GM21360 (cell line): ENCODE measurements around the gene IL10.

Experiments
- ATAC-seq: cut with Tn5 transposase; IDR thresholded peaks from one replicate; pipeline ENCODE4 v1.9.1; 2021; ENCODE audit warnings: mild to moderate bottlenecking, moderate library complexity; ENCODE audit not compliant: unreplicated experiment

The IL10 gene

DNA sequence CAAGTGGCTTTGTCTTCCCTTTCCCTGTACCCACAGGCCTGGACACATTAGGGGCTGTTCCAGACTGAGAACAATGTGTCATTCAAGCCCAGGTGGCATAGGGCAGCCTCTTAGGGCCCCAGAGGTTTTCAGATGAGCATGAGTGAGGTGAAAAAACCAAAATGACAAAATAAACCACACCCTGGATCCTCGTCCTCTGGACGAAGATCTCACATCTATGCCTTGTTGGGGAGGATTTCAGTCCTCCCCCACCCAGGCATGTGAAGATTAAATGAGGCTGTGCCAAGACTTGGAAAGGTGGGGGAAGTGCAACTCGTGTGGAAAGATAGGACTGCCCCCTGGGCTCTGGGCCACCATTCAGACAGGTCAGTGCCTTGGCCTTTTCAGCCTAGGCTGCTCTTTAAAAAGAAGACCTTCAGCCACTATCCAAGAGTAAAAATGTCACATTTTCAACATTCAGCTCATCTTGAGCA is 34.5 kb downstream of the IL10 start:
- no peak for ATAC-seq

DNA sequence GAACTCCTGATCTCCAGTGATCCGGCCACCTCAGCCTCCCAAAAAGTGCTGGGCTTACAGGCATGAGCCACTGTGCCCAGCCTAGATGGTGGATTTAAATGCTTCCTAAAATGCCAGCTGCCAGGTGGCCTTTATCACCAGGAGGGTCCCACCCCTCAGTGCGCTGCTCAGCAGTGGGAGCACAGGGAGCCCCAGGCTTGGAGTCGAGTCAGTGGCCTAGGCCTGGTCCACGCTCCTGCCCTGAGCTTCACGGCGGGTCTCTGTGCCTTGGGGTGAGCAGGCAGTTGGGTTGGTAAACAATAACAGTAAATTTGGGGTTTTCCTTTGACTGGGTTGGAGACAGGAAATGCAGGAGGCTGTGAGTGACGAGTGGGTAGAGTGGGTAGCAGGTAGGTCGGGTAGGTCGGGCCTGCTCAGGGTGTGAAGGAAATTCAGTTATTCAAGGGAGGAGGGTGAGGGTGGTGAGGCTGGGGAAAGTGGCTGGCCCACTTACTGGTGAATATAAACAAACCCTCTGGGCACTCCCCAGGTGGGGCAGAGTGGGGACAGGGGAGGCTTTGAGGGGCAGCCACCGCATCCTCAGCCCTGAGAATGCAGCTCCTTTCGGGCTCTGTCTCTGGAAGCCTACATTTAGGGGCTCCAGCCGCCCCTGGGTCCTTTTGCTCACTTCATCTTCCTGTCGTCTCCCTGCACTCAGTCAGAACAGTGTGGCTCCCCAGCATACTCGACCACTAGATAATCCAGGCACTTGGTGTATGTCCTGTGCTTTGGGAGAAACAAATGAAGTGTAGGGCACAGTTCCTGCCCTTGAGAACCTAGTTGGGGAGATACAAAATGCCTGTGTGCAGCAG is 35.2 kb downstream of the IL10 start:
- no peak for ATAC-seq

DNA sequence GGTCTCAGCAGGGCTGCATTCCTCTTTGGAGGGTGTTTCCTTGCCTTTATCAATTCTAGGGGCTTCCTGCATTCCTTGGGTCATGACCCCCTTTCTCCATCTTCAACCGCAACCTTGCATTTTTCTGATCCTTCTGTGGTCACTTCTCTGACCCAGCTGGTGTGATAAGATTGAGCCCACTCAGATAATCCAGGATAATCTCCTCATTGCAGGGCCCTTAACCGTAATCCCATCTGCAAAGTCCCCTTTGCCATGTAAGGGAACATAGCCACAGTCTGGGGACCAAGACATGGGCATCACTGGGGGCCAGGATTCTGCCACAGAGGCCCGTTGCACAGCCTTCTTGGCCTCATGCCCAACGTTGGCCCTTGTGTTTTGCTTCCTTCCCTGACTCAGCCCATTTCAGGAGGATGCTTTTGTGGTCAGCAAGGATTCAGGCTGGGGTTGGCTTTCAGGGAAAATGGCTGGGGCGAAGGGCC is 36.7 kb downstream of the IL10 start:
- no peak for ATAC-seq

DNA sequence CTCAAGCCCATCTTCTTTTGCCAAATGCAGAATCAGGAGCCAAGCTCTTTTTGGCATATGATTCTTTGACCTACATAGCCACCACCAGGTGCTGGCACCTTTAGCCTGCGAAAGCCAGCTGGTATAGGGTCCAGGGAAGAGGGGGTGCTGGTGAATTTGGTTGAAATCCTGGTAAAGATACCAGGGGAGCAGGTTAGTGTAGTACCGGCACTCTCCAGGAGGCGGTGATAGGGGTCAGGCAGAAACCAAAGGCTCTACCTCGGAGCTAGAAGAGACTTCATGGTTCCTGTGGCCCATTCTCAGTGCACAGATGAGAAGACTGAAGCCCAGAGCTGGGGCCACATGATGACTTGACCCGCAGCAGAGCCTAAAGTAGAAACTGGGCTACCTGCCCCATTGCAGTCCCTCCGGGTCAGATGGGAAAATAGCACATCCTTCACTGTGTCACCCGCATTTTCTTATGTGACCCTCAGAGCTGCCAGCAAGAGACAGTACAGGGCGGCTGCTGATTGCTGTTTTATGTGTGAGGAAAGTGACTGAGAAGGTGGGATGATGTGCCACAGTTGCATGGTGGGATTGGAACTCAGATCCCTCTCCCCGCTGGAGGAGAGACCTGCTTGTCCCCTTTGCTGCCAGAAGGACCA is 37.7 kb downstream of the IL10 start:
- no peak for ATAC-seq

DNA sequence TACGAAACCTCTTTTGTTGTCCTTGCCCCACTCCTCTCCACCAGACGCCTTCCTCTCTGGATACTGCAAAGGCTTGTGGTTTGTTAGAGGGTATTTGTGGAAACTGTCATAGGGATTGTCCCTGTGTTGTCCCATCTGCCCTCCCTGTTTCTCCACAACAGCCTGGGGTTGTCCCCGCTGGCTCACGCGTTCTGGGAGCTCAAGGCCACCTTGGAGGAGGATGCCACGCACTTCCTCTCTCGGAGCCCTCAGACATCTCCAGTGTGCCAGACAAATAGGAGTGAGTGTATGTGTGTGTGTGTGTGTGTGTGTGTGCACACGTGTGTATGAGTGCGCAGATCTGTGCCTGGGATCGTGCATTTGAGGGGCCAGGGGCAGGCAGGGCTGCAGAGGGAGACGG is 39.3 kb downstream of the IL10 start:
- ATAC-seq, result no peak

DNA sequence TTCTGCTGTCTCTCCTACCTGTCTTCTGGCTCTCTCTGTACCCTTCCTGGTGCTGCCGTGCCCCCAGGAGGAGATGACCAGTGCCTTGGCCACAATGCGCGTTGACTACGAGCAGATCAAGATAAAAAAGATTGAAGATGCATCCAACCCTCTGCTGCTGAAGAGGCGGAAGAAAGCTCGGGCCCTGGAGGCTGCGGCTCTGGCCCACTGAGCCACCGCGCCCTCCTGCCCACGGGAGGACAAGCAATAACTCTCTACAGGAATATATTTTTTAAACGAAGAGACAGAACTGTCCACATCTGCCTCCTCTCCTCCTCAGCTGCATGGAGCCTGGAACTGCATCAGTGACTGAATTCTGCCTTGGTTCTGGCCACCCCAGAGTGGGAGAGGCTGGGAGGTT is 39.8 kb downstream of the IL10 start:
- ATAC-seq, result no peak

DNA sequence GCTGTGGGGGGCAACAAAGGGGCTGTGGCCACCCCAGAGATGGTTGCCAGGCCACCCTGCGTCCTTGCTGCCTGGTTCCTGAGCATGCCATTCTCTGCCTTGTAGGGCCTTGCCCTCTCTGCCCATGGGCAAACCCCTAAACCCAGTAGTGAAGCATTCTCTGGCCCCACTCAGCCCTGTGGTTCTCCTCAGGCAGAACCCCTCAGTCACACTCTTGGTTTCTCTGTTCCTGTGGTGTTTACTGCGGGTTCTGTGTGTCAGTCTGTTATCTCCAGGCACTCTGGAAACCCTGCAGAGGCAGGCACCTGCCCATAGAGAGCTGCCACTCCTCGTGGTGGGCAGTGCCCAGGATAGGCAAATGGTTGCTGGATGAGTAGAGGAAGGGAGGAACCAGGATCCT is 42.8 kb downstream of the IL10 start:
- ATAC-seq, result no peak

DNA sequence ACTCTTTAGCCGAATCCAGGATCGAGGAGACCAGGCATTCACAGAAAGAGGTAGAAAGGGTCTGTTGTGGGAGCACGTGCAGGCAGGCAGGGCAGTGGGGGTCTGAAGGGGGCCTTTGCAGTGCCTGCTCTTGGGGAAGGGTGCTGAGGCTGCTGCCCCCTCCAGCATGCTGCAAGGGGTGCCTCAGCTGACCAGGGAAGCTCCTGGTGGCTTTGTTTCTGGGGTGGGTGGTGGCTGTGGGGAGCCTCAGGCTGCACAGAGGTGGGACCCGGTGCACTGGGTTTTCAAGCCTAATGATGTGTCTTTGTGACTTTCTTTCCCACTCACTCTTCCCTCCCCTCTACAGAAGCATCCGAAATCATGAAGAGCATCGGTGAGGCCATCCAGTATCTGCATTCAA is 43.2 kb downstream of the IL10 start:
- no peak for ATAC-seq

DNA sequence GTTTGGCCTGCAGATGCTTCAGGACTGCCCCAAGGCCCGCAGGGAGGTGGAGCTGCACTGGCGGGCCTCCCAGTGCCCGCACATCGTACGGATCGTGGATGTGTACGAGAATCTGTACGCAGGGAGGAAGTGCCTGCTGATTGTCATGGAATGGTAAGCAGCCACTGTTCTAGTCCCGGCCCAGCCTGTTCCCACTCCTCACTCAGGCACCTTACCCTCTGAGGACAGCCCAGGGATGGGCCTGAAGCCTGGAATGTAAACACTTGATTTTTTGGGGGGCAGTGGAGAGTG is 43.7 kb downstream of the IL10 start:
- no peak for ATAC-seq

DNA sequence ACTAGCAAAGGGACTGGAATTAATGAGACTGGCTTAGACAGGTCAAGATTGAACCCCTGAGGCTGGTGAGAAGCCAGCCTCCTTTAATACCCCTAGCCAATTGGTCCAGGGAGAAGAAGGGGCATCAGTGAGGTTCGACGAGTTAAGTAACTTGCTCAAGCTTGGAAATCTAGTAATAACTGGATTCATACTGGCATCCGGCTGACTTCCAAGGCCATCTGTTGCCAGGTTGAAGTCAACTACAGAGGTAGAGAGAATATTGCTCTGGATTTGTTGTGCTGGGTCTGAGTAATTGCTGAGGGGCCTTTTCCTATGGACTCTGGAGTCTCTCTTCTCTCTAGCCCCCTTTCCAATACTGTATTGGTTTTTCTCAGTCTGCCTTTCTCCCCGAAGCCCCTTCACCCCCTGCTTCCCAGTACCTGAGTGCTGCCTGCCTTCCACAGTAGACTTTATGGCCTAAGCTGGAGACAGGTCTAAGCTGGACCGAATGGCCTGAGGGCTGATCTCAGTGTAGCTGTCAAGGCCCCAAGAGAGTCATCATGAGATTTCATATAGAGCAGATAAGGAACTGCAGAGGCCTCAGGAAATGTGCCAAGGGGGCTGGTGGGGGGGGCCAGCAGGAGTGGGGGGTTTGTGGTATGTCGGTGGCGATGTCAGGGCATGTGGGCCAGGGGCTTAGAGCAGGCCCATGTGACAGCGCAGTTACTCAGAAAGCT is 44.2 kb downstream of the IL10 start:
- no peak for ATAC-seq

DNA sequence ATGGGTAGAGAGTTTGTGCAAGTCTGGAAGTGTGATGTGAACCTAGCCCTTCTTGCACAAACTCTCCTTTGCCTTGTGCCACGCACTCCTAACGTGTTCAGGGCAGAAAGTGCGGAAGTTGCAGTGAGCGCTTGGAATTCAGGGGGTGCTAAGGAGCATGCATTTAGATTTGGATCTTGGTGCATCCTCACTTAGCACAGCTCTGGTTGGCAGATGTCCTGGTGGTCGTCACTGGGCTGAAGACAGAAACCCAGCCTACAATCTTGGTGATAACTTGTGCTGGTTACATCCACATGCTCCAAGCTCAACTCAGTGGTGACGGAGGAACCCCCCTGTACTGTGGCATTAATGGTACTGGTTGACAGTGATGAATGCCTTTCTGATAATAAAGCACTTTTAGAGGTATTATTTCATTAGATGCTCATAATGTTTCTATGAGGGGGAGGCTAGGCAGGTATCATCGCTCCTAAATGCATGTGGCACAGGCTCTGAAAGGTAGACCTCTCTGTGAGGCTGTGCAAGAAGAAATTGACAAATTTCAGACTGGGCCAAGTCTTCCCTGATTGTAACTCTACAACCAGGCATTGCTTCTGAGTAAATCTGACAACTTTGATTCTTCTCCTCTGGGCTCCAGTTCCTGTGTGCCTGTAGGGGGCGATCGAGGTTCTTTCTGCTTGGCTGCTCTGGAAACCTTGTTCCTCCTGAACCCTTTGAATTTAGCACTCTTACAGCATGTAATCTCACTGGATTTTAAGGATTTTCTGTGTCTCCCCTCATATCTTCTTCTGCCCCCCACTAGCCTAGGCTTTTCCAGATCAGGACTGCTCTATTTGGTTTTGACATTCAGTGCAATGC is 47.0 kb downstream of the IL10 start:
- no peak for ATAC-seq

DNA sequence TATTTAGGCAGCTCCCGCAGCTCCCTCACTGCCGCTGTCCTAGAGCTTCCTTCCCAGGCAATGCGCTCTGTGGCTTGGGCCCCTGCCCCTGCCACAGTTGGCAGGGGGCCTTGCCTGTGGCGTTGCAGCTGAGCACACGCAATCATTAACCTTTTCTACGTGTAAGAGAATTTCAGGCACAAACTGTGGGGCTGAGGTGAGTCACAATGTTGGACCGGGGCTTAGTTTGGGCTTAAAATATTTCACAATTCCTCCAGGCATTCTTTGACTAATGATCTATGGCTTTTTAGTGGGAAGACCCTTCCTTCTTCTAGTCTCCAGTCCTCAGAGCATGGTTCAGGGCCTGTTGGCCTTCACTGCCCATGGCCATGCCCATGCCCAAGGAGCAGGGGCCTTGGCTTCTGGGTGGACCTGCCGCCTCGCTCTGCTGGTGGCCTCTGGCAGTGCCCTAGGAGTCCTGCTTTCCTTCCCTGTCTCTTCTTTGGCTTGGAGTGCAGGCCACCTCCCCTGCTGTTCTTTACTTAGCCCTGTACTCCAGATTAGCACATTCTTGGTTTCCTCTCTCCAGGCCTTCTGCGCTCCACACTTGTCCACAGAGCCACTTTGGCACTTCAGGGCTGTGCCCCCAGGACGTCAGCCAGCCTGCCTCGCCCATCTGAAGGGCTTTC is 48.4 kb downstream of the IL10 start:
- ATAC-seq, result no peak

DNA sequence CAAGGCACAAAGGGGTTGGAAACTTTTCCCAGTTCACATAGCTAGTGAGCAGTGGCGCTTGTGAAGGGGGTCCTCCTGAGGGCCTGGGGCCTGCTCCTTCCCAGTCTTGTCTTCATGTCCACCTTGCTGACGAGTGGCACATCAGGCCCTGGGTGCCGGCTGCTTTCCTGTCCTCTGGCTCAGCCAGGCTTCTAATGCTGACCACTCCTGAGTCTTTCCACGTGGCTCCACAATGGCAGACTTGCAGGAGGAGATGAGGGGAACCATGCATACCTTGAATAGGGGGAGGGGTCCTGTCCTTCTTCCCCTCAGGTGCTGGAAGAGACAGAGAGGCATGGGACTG is 48.9 kb downstream of the IL10 start:
- no peak for ATAC-seq

DNA sequence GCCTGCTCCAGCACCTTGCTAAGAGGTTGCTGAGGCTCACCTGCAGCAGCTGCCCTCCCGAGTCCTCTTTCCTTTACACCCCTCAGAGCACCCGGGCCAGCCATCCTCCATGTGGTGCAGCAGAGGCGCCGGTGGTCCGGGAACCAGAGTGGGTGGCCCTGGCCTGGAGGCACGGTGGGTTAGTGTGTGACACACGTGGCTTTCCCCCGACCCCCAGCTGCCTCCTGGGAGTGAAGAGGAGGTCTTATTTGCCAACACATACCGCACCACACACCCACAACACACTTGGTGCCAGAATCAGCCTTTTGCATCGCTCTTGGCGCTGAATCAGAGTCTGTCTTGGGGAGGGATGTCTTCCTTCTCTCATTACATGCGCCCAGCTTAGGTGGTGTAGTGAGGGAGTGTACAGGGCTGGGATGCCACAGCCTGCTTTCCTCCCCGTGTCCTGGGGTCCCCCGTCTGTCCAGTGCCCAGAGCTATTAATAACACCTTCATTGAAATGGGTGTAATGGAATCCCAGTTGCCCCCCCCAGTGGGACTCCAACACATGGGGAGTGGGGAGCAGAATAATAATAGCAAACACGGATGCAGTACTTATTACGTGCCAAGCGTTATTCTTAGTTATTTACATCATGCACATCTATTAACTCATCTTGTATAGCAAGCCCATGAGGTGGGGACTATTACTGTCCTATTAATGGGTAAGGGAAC is 49.4 kb downstream of the IL10 start:
- no peak for ATAC-seq

DNA sequence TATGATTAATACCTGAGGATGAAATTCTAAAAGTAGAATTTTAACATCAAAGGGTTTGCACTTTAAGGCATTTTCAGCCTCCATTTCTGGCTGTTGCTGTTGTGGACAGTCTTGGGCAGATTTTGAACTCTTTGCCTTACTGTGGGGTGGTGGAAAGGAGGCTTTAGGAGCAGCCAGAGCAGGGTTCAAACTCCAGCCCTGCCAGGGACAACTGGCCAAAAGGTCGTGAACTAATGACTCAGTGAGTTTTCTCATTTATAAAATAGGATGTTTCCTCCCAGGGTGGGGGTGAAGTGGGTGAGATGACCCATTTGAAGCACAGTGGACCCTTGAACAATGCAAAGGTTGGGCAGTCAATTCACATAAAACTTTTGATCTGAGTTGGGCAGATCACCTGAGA is 50.8 kb downstream of the IL10 start:
- no peak for ATAC-seq

DNA sequence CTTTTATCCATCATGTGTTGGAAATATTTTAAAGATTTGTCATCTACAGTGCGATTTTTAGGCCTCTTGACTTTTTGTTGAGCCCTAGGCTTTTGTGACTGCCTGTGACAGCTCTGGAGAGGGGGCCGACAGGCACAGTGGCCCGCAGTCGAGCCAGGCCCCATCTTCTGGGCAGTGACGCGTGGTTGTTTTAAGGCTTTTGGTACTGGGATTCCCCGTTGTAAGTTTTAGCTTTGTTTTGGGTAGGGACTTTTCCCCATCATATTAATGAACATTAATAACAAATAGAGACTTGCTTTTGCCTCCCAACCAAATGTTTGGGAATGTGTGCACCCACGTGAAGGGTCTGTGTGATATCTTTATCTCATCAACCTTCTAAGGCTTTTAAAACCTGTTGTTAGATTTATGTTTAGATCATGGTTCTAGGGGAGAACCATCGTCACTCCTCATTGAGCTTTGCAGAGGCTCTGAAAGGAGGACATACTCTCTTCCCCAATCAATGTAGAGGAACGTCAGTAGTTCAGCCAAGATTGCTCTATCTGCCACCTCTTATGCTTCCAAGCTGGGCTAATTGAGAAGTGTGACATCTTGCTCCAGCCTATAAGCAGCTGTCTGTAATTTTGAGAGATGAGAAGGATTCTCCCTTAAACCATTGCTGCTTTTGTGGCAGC is 53.0 kb downstream of the IL10 start:
- no peak for ATAC-seq

DNA sequence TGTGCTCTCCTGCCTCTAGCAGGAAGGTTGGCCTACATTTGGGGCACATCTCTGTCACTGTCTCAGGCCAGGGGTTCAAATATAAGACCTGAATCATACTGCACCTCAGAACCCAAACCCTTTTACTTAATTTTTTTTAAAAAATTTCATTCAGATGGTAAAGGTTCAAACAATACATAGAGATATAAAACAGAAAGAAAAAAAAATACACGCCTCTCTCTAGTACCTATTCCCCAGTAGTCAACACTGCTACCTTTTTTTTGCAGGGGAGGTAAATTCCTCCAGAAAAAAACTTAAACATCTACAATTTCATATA is 54.7 kb downstream of the IL10 start:
- no peak for ATAC-seq
